Large intestine (tissue), 3 donors: ENCODE measurements around the gene ESRRA. TPM values are rescaled to one million over a fixed set of nuclear protein-coding genes. Genes with fewer than 3 reads are reported as not detected.

Source experiments
- DNase-seq, 2 donors: peaks; one replicate each; pipeline versions ENCODE4 v3.0.0 to v3.0.0-alpha.2; 2013
- H3K27ac ChIP-seq: one replicate; pipeline ENCODE4 v1.5.1; 2013; ENCODE audit warnings: low read length
- H3K27me3 ChIP-seq: 2 replicates; pipeline ENCODE4 v1.6.1; 2013; ENCODE audit warnings: low read length; ENCODE audit not compliant: control insufficient read depth, insufficient read depth
- H3K36me3 ChIP-seq: 2 replicates; pipeline ENCODE4 v1.6.1; 2013; ENCODE audit warnings: low read length; ENCODE audit not compliant: control insufficient read depth, insufficient read depth
- H3K4me1 ChIP-seq: one replicate; pipeline ENCODE4 v1.6.1; 2013; ENCODE audit warnings: low read length; ENCODE audit not compliant: control insufficient read depth, insufficient read depth
- H3K4me3 ChIP-seq: one replicate; pipeline ENCODE4 v1.5.1; 2013; ENCODE audit warnings: low read length
- H3K9me3 ChIP-seq: one replicate; pipeline ENCODE4 v1.6.1; 2013; ENCODE audit warnings: mild to moderate bottlenecking, low read depth, low read length, moderate library complexity; ENCODE audit not compliant: control insufficient read depth
- WGBS: methylation state at CpG from one replicate; pipeline ENCODE4 v1.1.5; 2013; ENCODE audit warnings: low lambda C conversion rate; ENCODE audit not compliant: insufficient coverage; 5-methylcytosine and 5-hydroxymethylcytosine counted together
- polyA plus RNA-seq: library from polyadenylated mRNA; unstranded; fragments of 120-200 nt; gene quantifications from one replicate; pipeline ENCODE4 v1.2.1, GENCODE V29; 2013

ESRRA gene
- polyA plus RNA-seq, 1 donor: 83.2 TPM

GRCh38 chr11:64333556-64333955 lies 28.2 kb downstream of the ESRRA start:
- H3K4me3 ChIP-seq: no peak overlapping the region
- no peaks in the 10 kb centered on the region for H3K9me3 ChIP-seq
- H3K27me3 ChIP-seq: no peaks in the 10 kb centered on the region
- no peak for DNase-seq
- WGBS: no CpG with 5 or more reads among the region's 8 CpGs
- no peaks in the 10 kb centered on the region for H3K36me3 ChIP-seq
- peaks cover 26% of the 10 kb centered on the region for H3K4me1 ChIP-seq
- H3K27ac ChIP-seq: no peak overlapping the region

GRCh38 chr11:64334764-64335735 lies 29.7 kb downstream of the ESRRA start:
- H3K27ac ChIP-seq: peak overlapping the region; percentile 46
- H3K4me1 ChIP-seq: peaks cover 19% of the 10 kb centered on the region
- WGBS: no CpG with 5 or more reads among the region's 13 CpGs
- no peaks in the 10 kb centered on the region for H3K36me3 ChIP-seq
- no peak overlapping the region for H3K4me3 ChIP-seq
- no peaks in the 10 kb centered on the region for H3K27me3 ChIP-seq
- peak; percentile 95 to 98 for DNase-seq
- no peaks in the 10 kb centered on the region for H3K9me3 ChIP-seq

- H3K27ac ChIP-seq: no peak overlapping the region
- WGBS: 89% methylated on average over 4 of the region's 8 CpGs
- H3K4me1 ChIP-seq: peaks cover 23% of the 10 kb centered on the region
- H3K36me3 ChIP-seq: no peaks in the 10 kb centered on the region
- H3K9me3 ChIP-seq: peaks cover 4% of the 10 kb centered on the region
- no peak for DNase-seq
- H3K27me3 ChIP-seq: peaks cover 16% of the 10 kb centered on the region
- no peak overlapping the region for H3K4me3 ChIP-seq
Measured at GRCh38 chr11:64337538-64338249, 32.4 kb downstream of the ESRRA start.

GRCh38 chr11:64338716-64339115 lies 33.4 kb downstream of the ESRRA start:
- H3K4me1 ChIP-seq: peaks cover 32% of the 10 kb centered on the region
- peaks cover 16% of the 10 kb centered on the region for H3K27me3 ChIP-seq
- WGBS: no CpG with 5 or more reads among the region's 8 CpGs
- H3K36me3 ChIP-seq: no peaks in the 10 kb centered on the region
- H3K4me3 ChIP-seq: no peak overlapping the region
- H3K9me3 ChIP-seq: peaks cover 4% of the 10 kb centered on the region
- H3K27ac ChIP-seq: no peak overlapping the region
- no peak for DNase-seq

GRCh38 chr11:64339286-64339685 lies 34.0 kb downstream of the ESRRA start:
- no CpG with 5 or more reads among the region's 4 CpGs for WGBS
- DNase-seq: no peak
- H3K36me3 ChIP-seq: no peaks in the 10 kb centered on the region
- H3K4me1 ChIP-seq: peaks cover 38% of the 10 kb centered on the region
- no peak overlapping the region for H3K4me3 ChIP-seq
- H3K27ac ChIP-seq: no peak overlapping the region
- H3K27me3 ChIP-seq: peaks cover 16% of the 10 kb centered on the region
- H3K9me3 ChIP-seq: peaks cover 4% of the 10 kb centered on the region

- Histone ChIP-seq H3K27ac (no peak within 1 kb of the TSS), H3K4me1 (peaks cover 36% of the 10 kb centered on the region), H3K27me3 (peaks cover 16% of the 10 kb centered on the region), H3K36me3 (no peaks in the 10 kb centered on the region), H3K9me3 (peaks cover 4% of the 10 kb centered on the region), H3K4me3 (no peak within 1 kb of the TSS)
- no CpG with 5 or more reads among the region's 16 CpGs for WGBS
- DNase-seq: no peak
Measured at GRCh38 chr11:64339754-64340408, 34.6 kb downstream of the ESRRA start, which contains the start of gene CCDC88B. Gene CCDC88B (plus strand): TSS chr11:64340204. CDS start chr11:64340267, 63 bp downstream.

- H3K27ac ChIP-seq: no peak overlapping the region
- peaks cover 31% of the 10 kb centered on the region for H3K4me1 ChIP-seq
- H3K9me3 ChIP-seq: peaks cover 4% of the 10 kb centered on the region
- no peaks in the 10 kb centered on the region for H3K36me3 ChIP-seq
- H3K27me3 ChIP-seq: peaks cover 16% of the 10 kb centered on the region
- DNase-seq: no peak
- no CpG with 5 or more reads among the region's 33 CpGs for WGBS
- no peak overlapping the region for H3K4me3 ChIP-seq
Measured at GRCh38 chr11:64340671-64341335, 35.5 kb downstream of the ESRRA start.

GRCh38 chr11:64341429-64341828 lies 36.1 kb downstream of the ESRRA start:
- Histone ChIP-seq H3K9me3 (peaks cover 4% of the 10 kb centered on the region), H3K27ac (no peak overlapping the region), H3K4me3 (no peak overlapping the region), H3K36me3 (no peaks in the 10 kb centered on the region), H3K27me3 (peaks cover 16% of the 10 kb centered on the region), H3K4me1 (peaks cover 31% of the 10 kb centered on the region)
- WGBS: no CpG with 5 or more reads among the region's 21 CpGs
- DNase-seq: no peak

- Histone ChIP-seq H3K36me3 (no peaks in the 10 kb centered on the region), H3K4me1 (peaks cover 31% of the 10 kb centered on the region), H3K27me3 (peaks cover 16% of the 10 kb centered on the region), H3K27ac (peak overlapping the region; percentile 14), H3K9me3 (peaks cover 4% of the 10 kb centered on the region), H3K4me3 (peak overlapping the region; percentile 43)
- 40% methylated on average over 1 of the region's 55 CpGs for WGBS
- peak; percentile 88 to 92 for DNase-seq
Measured at GRCh38 chr11:64341851-64342791, 36.8 kb downstream of the ESRRA start.
